Smooth muscle cell (in vitro differentiated cells): ENCODE data around the gene PDZRN4. TPM values are rescaled to one million over a fixed set of nuclear protein-coding genes. Genes with fewer than 3 reads are reported as not detected.

ENCODE experiments used
- DNase-seq: peaks from one replicate; lab custom pipeline; 2025; ENCODE audit not compliant: unreplicated experiment; lab: John Stamatoyannopoulos, UW
- H2AFZ ChIP-seq: fragments of 200-600 bp; sonication (generic); 2 replicates; pipeline ENCODE4 v1.6.0; 2016; ENCODE audit warnings: antibody characterized with exemption, low read depth, mild to moderate bottlenecking
- H3F3A ChIP-seq: fragments of 200-600 bp; sonication (generic); 2 replicates; pipeline ENCODE4 v1.6.0; 2017; ENCODE audit warnings: antibody characterized with exemption, low read depth
- H3K27ac ChIP-seq: fragments of 200-600 bp; sonication (generic); 2 replicates; pipeline ENCODE4 v1.5.1; 2016; ENCODE audit warnings: low read depth, mild to moderate bottlenecking
- H3K27me3 ChIP-seq: fragments of 200-600 bp; sonication (generic); 2 replicates; pipeline ENCODE4 v1.6.1; 2016; ENCODE audit warnings: low read depth, mild to moderate bottlenecking
- H3K36me3 ChIP-seq: fragments of 200-600 bp; sonication (generic); 2 replicates; pipeline ENCODE4 v1.5.1; 2016; ENCODE audit warnings: low read depth
- H3K4me1 ChIP-seq: fragments of 200-600 bp; sonication (generic); 2 replicates; pipeline ENCODE4 v1.5.1; 2016; ENCODE audit warnings: low read depth
- H3K4me2 ChIP-seq: fragments of 200-600 bp; sonication (generic); 2 replicates; pipeline ENCODE4 v1.6.0; 2016; ENCODE audit warnings: mild to moderate bottlenecking
- H3K4me3 ChIP-seq: fragments of 200-600 bp; sonication (generic); 2 replicates; pipeline ENCODE4 v1.5.1; 2016; ENCODE audit warnings: mild to moderate bottlenecking
- H3K79me2 ChIP-seq: fragments of 200-600 bp; sonication (generic); 2 replicates; pipeline ENCODE4 v1.6.0; 2016; ENCODE audit warnings: low read depth, mild to moderate bottlenecking
- H3K9ac ChIP-seq: fragments of 200-600 bp; sonication (generic); 2 replicates; pipeline ENCODE4 v1.6.0; 2016; ENCODE audit warnings: low read depth
- H3K9me3 ChIP-seq: fragments of 200-600 bp; sonication (generic); replicated peaks from 2 replicates; pipeline ENCODE4 v1.5.1; 2016; ENCODE audit warnings: low read depth
- H4K20me1 ChIP-seq: fragments of 200-600 bp; sonication (generic); 2 replicates; pipeline ENCODE4 v1.6.0; 2016; ENCODE audit warnings: low read depth
- WGBS: methylation state at CpG from one replicate; pipeline ENCODE4 v1.1.7; 2016; ENCODE audit warnings: low lambda C conversion rate; 5-methylcytosine and 5-hydroxymethylcytosine counted together
- polyA plus RNA-seq: library from polyadenylated mRNA; unstranded; fragments of >200 nt; fragmentation: Nextera tagmentation; extraction: Ambion mirVana; gene quantifications from 2 replicates; pipeline ENCODE4 v1.2.1, GENCODE V29; 2016
- total RNA-seq: library from RNA; depleted of rRNA; stranded (reverse); fragments of >200 nt; gene quantifications from 2 replicates; pipeline ENCODE4 v1.2.3, GENCODE V29; 2014
- TF ChIP-seq, protein P1 (sequence below): fragments of 200-600 bp; sonication (generic); IDR thresholded peaks from 2 replicates; pipeline ENCODE4 v1.5.1; 2017; ENCODE audit warnings: borderline replicate concordance, mild to moderate bottlenecking, antibody characterized with exemption; ENCODE audit not compliant: insufficient read depth, poor library complexity, severe bottlenecking

Gene PDZRN4
- total and polyA plus RNA-seq, 2 experiments from 2014 or later = 4.7 to 5.4 TPM

DNA sequence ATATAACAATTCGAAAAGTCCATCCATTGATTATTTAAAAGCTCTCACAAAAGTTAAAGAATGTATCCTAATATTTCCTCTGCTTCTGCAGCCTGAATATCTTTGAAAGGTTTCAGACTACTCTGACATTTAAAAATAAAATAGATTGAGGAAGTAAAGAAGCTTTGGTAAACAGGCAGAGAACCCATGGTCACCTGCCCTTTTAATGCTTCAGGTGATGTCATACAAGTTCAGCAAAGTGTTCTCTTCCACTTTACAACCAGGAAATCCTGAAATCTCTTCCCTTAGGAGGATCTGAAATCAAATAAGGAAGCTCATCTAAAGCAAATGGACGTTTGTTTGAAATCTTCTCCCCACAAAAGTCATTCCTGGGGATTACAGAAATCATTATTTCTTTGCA lies 322.4 kb downstream of the PDZRN4 start:
- Histone ChIP-seq H3K4me2 (peak overlapping the region; percentile 79), H3K27me3 (no peaks in the 10 kb centered on the region), H3F3A (no peaks in the 10 kb centered on the region), H3K79me2 (peaks cover 4% of the 10 kb centered on the region), H3K9ac (peak overlapping the region; percentile 39), H3K9me3 (no peaks in the 10 kb centered on the region), H3K4me1 (no peaks in the 10 kb centered on the region), H3K36me3 (no peaks in the 10 kb centered on the region), H2AFZ (peak overlapping the region; percentile 46), H3K27ac (peak overlapping the region; percentile 75), H3K4me3 (peak overlapping the region; percentile 1), H4K20me1 (no peaks in the 10 kb centered on the region)
- TF ChIP-seq, protein P1, sequence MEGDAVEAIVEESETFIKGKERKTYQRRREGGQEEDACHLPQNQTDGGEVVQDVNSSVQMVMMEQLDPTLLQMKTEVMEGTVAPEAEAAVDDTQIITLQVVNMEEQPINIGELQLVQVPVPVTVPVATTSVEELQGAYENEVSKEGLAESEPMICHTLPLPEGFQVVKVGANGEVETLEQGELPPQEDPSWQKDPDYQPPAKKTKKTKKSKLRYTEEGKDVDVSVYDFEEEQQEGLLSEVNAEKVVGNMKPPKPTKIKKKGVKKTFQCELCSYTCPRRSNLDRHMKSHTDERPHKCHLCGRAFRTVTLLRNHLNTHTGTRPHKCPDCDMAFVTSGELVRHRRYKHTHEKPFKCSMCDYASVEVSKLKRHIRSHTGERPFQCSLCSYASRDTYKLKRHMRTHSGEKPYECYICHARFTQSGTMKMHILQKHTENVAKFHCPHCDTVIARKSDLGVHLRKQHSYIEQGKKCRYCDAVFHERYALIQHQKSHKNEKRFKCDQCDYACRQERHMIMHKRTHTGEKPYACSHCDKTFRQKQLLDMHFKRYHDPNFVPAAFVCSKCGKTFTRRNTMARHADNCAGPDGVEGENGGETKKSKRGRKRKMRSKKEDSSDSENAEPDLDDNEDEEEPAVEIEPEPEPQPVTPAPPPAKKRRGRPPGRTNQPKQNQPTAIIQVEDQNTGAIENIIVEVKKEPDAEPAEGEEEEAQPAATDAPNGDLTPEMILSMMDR = no peak
- 65% methylated on average over 2 of the region's 2 CpGs for WGBS
- DNase-seq = no peak

- no peak for DNase-seq
- Histone ChIP-seq H3K4me2 (peak overlapping the region; percentile 79), H2AFZ (no peak overlapping the region), H3F3A (no peaks in the 10 kb centered on the region), H3K9me3 (no peaks in the 10 kb centered on the region), H3K79me2 (peaks cover 4% of the 10 kb centered on the region), H3K9ac (peak overlapping the region; percentile 39), H3K27ac (peak overlapping the region; percentile 75), H3K4me1 (no peaks in the 10 kb centered on the region), H3K36me3 (no peaks in the 10 kb centered on the region), H3K4me3 (peak overlapping the region; percentile 15), H3K27me3 (no peaks in the 10 kb centered on the region), H4K20me1 (no peaks in the 10 kb centered on the region)
- TF ChIP-seq, protein P1 = no peak
- WGBS = 13% methylated on average over 1 of the region's 1 CpG
Measured at GRCh38 chr12:41511247-41511646, 323.1 kb downstream of the PDZRN4 start.

GRCh38 chr12:41512497-41512896 lies 324.4 kb downstream of the PDZRN4 start:
- DNase-seq = no peak
- 89% methylated on average over 2 of the region's 2 CpGs for WGBS
- Histone ChIP-seq H3K36me3 (no peaks in the 10 kb centered on the region), H2AFZ (no peak overlapping the region), H3K4me2 (peak overlapping the region; percentile 45), H3K9me3 (no peaks in the 10 kb centered on the region), H3K79me2 (peaks cover 4% of the 10 kb centered on the region), H3K27ac (peak overlapping the region; percentile 75), H3K4me3 (no peak overlapping the region), H3K9ac (no peak overlapping the region), H4K20me1 (no peaks in the 10 kb centered on the region), H3K27me3 (no peaks in the 10 kb centered on the region), H3F3A (peaks cover 6% of the 10 kb centered on the region), H3K4me1 (no peaks in the 10 kb centered on the region)
- TF ChIP-seq, protein P1 = no peak

GRCh38 chr12:41514021-41514777 lies 326.1 kb downstream of the PDZRN4 start:
- WGBS = 83% methylated on average over 4 of the region's 4 CpGs
- Histone ChIP-seq H3K36me3 (no peaks in the 10 kb centered on the region), H3K4me3 (no peak overlapping the region), H3K79me2 (peaks cover 4% of the 10 kb centered on the region), H4K20me1 (no peaks in the 10 kb centered on the region), H3F3A (peaks cover 6% of the 10 kb centered on the region), H3K27ac (peak overlapping the region; percentile 5), H3K4me1 (peaks cover 1% of the 10 kb centered on the region), H2AFZ (no peak overlapping the region), H3K9me3 (no peaks in the 10 kb centered on the region), H3K4me2 (peak overlapping the region; percentile 37), H3K9ac (no peak overlapping the region), H3K27me3 (no peaks in the 10 kb centered on the region)
- TF ChIP-seq, protein P1 = no peak
- no peak for DNase-seq
